ENCODE measurements around the gene PRKAR1A.
"Not testable (repeated sequence)": the region's sequence is repeated elsewhere in the genome, so short reads cannot be mapped to it uniquely, and the experiment has no call there.

PRKAR1A gene

GRCh38 chr17:68578236-68578635, 66.0 kb downstream of the PRKAR1A start:
- DNase-seq (ENCODE audit: low read depth in 4 of 4, low spot score in 1 of 4), result no peak

DNA sequence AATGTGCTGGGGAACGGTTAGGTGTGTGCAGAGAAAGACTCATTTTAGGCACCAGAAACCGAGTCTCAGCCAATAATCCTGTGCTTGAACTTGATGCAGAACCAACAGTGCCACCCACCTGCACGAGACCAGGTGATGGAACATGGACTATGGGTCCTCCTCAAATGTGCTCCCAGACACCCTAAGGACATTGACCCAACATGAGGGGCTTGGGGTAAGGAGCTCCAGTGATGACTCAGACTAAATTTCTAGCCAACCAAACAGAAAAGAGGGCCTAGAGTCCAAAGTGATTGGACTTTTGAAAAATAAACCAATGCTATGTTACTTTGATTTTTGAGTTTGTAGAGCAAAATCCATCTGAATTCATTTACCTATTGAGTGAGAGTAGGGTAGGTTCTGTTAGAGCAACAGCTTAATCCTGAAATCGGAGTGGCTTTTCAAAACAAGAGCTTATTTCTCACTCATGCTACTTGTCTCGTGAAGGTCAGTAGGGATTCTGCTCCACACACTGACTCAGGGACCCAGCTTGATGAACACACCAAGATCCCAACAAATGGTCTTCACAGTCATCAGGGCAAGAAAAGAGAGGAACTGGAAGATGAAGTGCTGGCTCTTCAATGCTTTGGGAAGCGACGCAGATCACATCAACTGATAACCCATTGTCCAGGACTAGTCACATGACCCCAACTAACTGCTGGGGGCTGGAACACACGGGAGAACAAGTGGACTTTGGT, 67.1 kb downstream of the PRKAR1A start:
- DNase-seq (ENCODE audit: low read depth in 4 of 4, low spot score in 1 of 4), result no peak

- no peak for DNase-seq (ENCODE audit: low read depth in 4 of 4, low spot score in 1 of 4)
Measured at GRCh38 chr17:68580236-68580770, 68.1 kb downstream of the PRKAR1A start.

DNA sequence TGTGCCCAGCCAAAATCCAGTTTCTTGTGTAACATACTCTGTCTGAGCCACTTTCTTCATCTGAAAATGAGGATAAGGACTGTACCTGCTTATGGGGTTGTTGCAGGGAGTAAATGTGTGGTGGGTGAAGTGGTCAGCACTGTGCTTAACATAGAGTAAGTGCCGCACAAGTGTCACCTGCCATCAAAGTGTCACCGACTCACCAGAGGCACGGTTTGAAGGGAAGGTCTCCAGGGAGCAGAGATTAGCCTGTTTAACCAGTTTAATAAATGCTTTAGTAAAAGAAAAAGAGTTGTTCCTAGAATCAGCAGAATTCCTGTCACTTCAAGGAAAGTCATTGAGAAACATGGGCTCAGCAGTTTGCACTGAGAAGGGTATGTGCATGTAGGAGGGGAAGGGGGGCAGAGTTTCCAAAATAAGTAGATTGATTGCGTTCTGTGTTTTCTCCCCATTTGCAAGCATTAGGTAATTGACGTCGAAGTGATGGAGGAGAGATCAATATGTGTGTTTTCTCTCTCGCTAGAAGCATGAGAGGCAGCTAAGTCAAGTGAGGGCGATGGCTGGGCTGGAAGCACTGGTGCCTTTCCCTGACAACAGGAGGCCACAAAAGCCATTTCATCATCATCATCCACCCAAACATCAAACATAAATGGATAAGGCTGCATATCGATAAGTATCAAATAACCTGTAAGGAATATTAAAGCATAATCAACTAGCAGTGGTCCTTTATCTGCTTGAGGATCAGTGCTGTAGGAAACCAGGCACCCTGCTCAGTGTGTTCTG, 69.8 kb downstream of the PRKAR1A start:
- no peak for DNase-seq (ENCODE audit: low read depth in 4 of 4, low spot score in 1 of 4)

DNA sequence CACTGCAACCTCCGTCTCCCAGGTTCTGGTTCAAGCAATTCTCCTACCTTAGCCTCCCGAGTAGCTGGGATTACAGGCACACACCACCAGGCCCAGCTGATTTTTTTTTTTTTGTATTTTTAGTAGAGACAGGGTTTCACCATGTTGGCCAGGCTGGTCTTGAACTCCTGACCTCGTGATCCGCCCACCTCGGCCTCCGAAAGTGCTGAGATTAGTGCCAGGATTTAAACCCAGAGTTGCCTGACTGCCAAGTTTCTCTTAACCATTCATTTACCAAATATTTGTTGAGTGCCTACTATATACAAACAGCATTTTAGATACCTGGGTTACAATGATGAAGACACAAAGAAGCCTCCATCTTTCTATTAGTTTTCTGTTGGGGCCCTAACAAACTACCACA, 70.6 kb downstream of the PRKAR1A start:
- not testable (repeated sequence) for DNase-seq (ENCODE audit: low read depth in 4 of 4, low spot score in 1 of 4)

DNA sequence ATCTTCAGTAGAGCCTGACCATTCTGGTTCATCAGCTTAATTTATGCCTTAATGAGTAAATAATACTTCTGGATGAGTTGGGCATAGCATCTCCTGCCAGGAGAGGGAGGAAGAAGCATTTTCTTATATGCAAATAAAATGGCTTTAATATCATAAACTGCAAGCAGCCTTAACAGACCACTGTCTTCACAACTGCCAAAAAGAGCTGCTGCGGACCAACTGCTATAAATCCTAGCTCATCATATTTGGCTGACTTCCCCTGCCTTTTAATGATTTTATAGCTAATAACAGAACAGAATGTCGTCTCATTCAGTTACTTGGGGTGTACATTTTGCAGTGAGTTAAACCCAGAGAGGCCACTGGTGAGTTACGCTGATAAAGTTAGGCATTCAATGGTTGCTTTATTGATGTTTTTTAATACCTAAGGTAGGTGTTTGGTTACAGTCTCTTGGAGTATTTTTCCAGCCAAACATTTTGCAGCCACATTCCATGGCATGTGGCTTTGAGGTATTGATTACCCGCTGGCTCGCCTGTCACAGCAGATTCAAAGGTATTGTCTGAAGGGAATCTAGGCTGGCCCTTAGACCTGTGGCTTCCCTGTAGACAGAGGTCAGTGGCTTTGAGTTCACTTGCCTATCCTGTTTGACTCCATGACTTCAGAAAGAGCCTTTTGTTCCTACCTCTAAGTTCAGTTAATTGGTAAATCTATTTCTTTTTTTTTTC, 72.5 kb downstream of the PRKAR1A start:
- no peak for DNase-seq (ENCODE audit: low read depth in 4 of 4, low spot score in 1 of 4)

- no peak for DNase-seq (ENCODE audit: low read depth in 4 of 4, low spot score in 1 of 4)
Measured at GRCh38 chr17:68585643-68586042, 73.4 kb downstream of the PRKAR1A start.

DNA sequence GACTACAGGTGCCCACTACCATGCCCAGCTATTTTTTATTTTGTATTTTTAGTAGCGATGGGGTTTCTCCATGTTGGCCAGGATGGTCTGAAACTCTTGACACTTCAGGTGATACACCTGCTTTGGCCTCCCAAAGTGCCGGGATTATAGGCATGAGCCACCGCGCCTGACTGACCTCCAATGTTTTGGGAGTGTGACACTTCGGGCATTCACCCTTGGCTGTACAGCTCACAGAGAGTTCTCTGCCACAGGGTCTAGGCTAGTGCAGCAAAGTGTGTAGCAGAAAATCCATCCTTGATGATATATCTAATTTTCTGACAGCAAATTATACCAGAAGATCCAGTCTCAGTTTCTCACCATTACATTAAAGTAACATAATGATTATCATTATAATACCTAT, 74.8 kb downstream of the PRKAR1A start:
- DNase-seq (ENCODE audit: low read depth in 4 of 4, low spot score in 1 of 4), result no peak

DNA sequence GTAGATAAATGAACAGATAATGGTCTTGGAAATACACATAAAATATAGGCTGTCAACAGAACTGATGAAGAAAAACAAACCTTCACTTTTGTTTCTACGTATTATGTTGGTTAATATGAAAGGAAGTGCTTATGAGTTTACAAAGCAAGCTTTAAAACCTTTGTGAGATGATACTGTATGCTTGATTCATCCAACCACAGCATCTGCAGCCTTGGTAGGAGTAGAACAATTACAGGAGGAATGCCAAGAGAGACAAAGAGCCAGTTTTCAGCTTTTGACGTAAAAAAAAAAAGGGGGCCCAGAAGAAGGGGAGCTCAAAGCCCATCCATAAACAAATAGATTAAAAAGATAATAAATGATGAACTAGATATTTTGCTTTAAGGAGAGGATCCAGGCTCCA, 75.6 kb downstream of the PRKAR1A start:
- no peak for DNase-seq (ENCODE audit: low read depth in 4 of 4, low spot score in 1 of 4)

DNA sequence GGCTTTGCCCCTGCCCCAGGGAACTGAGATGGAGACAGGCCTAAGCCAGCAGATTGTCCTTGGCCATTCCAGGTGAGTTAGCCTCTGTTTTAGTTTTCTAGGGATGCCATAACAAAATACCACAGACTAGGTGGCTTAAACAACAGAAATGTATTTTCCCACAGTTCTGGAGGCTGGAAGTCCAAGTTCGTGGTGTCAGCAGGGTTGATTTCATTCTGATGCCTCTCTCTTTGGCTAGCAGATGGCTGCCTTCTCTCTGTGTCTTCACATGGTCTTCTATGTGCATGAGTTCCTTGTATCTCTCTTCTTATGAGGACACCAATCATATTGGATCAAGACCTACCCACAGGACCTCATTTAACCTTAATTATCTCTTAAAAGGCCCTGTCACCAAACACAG, 76.1 kb downstream of the PRKAR1A start:
- no peak for DNase-seq (ENCODE audit: low read depth in 4 of 4, low spot score in 1 of 4)

- DNase-seq (ENCODE audit: low read depth in 4 of 4, low spot score in 1 of 4), result no peak
Measured at GRCh38 chr17:68589086-68589485, 76.9 kb downstream of the PRKAR1A start.

- DNase-seq (ENCODE audit: low read depth in 4 of 4, low spot score in 1 of 4), result no peak
Measured at GRCh38 chr17:68591583-68591982, 79.4 kb downstream of the PRKAR1A start.

DNA sequence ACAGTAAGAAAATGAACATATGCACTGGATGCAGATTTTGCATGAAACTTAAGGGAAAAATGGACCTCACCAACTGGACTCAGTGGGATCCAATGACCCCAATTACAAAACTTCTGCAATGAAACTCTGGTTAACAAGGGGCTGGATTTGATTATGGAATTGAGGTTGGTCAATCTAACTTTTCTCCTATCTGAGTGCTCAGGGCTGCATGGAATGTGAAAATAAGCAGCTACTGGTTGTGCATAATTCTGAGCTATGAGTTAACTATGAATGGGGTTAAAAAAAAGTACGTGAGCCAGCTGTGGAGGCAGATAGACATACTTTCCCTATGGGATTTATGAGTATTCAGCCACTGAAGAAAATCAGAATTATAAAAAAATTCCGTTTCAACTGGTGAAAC, 79.8 kb downstream of the PRKAR1A start:
- DNase-seq (ENCODE audit: low read depth in 4 of 4, low spot score in 1 of 4), result no peak

DNA sequence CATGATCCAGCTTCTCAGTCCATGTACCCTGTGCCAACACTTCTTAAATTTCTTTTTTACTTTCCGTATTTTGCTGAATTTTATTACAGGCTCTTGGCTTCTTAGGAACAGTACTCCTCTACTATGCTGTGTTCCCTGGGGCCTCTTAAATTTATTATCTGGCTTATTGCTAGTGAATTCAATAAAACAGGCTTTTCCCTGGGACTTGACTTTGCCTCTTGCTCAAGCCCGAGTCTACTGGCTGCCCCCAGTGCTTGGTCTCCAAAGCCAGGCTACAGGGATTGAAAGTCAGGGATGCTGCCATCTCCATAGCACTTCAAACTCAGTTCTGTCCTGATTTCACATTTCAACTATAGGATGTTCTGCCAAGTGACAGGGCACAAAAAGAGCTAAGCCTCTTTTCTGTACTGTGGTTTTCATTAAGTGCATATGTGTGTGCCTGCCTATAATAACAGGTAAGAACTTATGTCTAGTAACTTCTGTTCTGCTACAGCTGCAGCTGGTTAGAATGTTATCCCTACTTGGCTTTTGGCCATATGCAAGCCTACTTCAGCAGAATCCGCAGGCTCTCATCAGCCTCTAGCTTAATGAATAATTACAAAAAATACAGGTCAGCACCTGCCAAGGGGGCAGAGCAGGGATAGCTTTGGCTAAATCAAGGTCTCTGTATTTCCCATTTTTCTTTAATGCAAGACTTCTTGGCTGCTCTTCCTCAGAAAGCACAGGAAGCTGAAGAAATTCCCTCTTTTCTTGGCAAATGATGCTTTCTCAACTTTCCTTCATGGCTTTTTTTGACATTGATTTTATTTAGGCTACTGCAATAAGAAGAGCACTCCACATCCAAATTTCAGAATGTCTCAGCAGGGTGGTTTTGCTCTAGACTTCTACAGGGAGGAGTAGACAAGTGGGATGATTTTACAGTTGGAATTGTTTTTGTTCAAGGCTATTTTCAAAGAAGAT, 80.7 kb downstream of the PRKAR1A start:
- no peak for DNase-seq (ENCODE audit: low read depth in 4 of 4, low spot score in 1 of 4)

DNA sequence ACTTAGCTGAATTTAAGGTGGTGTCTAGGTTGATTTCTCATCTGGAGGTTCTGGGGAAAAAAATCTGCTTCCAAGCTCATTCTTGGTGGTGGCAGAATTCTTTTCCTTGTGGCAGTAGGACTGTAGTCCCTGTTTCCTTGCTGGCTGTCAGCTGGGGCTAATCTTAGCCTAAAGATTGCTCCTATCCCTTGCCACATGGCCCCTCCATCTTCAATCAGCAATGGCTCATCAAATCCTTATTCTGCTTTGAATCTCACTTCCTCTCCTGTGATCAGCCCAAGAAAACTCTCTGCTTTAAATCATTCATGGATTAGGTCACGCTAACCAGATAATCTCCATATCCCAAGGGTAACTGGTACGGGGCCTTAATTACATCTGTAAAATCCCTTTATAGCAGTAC, 82.3 kb downstream of the PRKAR1A start:
- no peak for DNase-seq (ENCODE audit: low read depth in 4 of 4, low spot score in 1 of 4)

GRCh38 chr17:68595496-68595895, 83.3 kb downstream of the PRKAR1A start:
- no peak for DNase-seq (ENCODE audit: low read depth in 4 of 4, low spot score in 1 of 4)

GRCh38 chr17:68595986-68596385, 83.8 kb downstream of the PRKAR1A start:
- DNase-seq (ENCODE audit: low read depth in 4 of 4, low spot score in 1 of 4), result no peak

DNA sequence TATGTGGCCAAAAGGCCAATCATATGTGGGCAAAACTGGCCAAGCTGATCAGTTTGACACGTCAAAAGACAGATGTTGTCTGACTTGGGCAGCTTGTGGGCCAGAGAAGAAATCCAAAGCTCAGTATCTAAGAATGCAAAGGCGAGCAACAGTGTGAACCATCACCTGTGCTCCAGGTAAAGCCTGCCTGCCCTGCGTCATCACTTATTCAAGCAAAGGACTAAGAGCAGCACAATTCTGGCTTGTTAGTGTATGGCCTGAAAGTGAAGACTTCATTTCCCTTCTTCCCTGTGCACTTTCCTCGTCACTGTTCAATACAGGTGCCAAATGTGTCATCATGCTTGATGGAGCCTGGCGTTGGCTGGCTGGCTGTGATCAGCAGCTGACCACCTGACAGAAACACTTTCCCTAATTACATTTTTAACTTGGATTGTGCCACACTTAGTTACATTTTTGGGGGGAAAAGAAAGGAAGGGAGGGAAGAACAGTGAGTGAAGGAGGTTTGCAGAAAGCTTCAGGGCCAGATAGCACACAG, 84.2 kb downstream of the PRKAR1A start:
- no peak for DNase-seq (ENCODE audit: low read depth in 4 of 4, low spot score in 1 of 4)

DNA sequence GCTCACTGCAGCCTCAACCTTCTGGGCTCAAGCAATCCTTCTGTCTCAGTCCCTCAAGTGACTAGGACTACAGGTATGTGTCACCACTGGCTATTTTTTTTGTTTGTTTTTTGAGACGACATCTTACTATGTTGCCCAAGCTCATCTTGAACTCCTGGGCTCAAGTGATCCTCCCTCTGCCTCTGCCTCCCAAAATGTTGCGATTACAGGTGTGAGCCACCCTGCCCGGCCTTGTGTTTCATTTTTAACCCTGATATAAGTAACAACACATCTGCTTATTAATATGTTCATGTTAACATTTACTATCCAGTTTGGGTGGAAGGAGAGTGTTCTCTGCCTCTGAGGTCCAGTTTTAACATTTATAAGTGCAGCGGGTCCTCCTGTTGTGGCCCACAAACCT, 85.8 kb downstream of the PRKAR1A start:
- DNase-seq (ENCODE audit: low read depth in 4 of 4, low spot score in 1 of 4), result no peak

GRCh38 chr17:68598545-68598961, 86.3 kb downstream of the PRKAR1A start:
- no peak for DNase-seq (ENCODE audit: low read depth in 4 of 4, low spot score in 1 of 4)
